ENCODE results near the gene PARP12. TPM values are rescaled to one million over a fixed set of nuclear protein-coding genes. Genes with fewer than 3 reads are reported as not detected.

Gene PARP12
- total and polyA plus RNA-seq, 12 donors: 6.7 to 48.3 (median 13.1) TPM

DNA sequence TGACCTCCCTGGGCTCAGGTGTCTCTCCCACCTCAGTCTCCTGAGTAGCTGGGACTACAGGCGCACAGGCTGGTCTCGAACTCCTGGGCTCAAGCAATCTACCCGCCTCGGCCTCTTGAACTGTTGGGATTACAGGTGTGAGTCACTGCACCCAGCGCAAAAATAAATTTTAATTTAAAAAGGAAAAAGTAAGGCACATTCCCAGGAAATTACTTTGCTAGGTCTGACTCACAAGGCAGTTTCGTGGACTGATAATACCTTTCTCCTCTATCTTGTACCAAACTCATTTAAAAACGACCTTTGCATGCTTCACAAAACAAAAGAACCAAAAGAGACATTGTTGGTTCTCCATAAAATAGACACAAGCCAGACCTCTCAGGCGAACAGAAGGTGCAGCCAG lies 29.7 kb downstream of the PARP12 start:
- Histone ChIP-seq H3K4me3 (no peak overlapping the region), H3K27me3 (no peaks in the 10 kb centered on the region), H3K36me3 (peaks cover 0 to 94% (median 12%) of the 10 kb centered on the region in 9 donors), H3K9me3 (no peaks in the 10 kb centered on the region), H3K4me1 (peaks cover 0 to 17% (median 4%) of the 10 kb centered on the region in 9 donors), H3K27ac (no peak overlapping the region)
- TF ChIP-seq, protein P1, sequence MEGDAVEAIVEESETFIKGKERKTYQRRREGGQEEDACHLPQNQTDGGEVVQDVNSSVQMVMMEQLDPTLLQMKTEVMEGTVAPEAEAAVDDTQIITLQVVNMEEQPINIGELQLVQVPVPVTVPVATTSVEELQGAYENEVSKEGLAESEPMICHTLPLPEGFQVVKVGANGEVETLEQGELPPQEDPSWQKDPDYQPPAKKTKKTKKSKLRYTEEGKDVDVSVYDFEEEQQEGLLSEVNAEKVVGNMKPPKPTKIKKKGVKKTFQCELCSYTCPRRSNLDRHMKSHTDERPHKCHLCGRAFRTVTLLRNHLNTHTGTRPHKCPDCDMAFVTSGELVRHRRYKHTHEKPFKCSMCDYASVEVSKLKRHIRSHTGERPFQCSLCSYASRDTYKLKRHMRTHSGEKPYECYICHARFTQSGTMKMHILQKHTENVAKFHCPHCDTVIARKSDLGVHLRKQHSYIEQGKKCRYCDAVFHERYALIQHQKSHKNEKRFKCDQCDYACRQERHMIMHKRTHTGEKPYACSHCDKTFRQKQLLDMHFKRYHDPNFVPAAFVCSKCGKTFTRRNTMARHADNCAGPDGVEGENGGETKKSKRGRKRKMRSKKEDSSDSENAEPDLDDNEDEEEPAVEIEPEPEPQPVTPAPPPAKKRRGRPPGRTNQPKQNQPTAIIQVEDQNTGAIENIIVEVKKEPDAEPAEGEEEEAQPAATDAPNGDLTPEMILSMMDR (IDR thresholded peaks at IDR 0.05): no peak
- ATAC-seq: no peak
- 93 to 95% methylated on average over 8 of the region's 8 CpGs for WGBS, 2 donors
- no peak for DNase-seq
- intact Hi-C loops (cut with DNase I): no loop called here

DNA sequence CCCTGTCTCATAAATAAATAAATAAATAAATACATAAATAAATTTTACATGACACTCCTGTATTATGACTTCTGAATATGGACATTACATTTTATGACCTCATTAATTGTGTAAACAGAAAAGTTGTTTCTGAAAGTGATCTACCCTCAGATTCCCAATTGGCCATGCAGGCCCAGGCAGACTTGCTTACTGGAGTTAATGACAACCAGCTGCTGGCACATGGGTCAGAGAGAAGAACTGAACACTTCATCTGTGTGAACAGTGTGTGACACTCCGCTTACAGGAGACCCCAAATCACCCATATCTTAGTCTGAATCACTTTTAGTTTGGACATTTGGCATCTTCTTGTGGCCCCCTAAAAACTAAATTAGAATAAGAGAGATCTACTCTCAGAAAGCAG lies 31.4 kb downstream of the PARP12 start:
- intact Hi-C loops (cut with DNase I): no loop called here
- H3K4me3 ChIP-seq: no peak overlapping the region
- no peak for DNase-seq
- H3K9me3 ChIP-seq: no peaks in the 10 kb centered on the region
- TF ChIP-seq, protein P1 (IDR thresholded peaks at IDR 0.05): no peak
- 94 to 100% methylated on average over 1 of the region's 1 CpG for WGBS, 2 donors
- H3K36me3 ChIP-seq: peaks cover 0 to 94% (median 14%) of the 10 kb centered on the region in 9 donors
- ATAC-seq: no peak
- no peak overlapping the region for H3K27ac ChIP-seq
- no peaks in the 10 kb centered on the region for H3K27me3 ChIP-seq
- H3K4me1 ChIP-seq: peaks cover 0 to 9% (median 3%) of the 10 kb centered on the region in 9 donors

DNA sequence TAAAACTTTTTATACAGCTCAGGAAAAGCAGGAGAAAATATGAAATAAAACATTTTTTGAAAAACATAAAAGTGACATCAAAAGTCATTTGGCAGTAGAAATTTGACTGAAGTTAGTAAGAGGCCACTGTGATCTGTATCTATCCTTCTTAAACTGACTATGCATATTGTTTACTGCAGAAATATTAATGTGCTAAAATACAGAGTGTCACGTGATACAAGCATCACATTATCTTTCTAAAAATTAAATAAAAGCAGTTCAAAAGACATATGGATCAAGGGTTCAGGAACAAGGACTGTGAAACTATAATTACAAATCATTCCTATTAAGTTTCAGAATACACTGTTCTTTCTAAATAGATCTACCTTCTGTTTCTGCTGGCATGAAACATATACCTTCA lies 33.7 kb downstream of the PARP12 start:
- no peak overlapping the region for H3K27ac ChIP-seq

DNA sequence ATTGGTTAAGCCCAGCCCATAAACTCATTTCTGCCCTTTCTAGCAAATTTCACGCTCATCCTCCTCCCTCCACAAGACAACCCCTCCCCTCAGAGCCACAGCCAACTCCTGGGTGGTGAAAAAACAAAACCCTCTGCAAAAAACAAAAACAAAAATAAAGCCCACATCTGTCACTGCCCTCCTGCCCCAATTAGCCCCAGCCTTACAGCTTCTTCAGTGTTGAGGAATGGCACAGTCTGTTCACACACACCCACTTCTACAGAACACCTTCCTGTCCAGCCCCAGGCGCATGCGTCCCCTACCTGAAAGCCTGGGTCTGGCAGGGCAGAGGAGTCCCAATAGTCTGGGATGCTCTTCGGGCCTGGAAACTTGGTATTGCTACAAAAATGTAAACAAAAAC lies 34.4 kb downstream of the PARP12 start:
- H3K9me3 ChIP-seq: no peaks in the 10 kb centered on the region
- peaks cover 0 to 97% (median 35%) of the 10 kb centered on the region in 9 donors for H3K36me3 ChIP-seq
- no peak overlapping the region for H3K27ac ChIP-seq
- WGBS, 2 donors: 98% methylated on average over 4 of the region's 4 CpGs
- no peaks in the 10 kb centered on the region for H3K4me1 ChIP-seq
- intact Hi-C loops (cut with DNase I): no loop called here
- H3K27me3 ChIP-seq: no peaks in the 10 kb centered on the region
- DNase-seq: no peak
- TF ChIP-seq, protein P1 (IDR thresholded peaks at IDR 0.05): no peak
- H3K4me3 ChIP-seq: no peak overlapping the region
- no peak for ATAC-seq

More for the DNA sequence above, 33.7 kb downstream of the PARP12 start:
- no peak for DNase-seq
- H3K4me1 ChIP-seq: no peaks in the 10 kb centered on the region
- no peak for ATAC-seq
- intact Hi-C loops (cut with DNase I): no loop called here
- H3K4me3 ChIP-seq: no peak overlapping the region
- TF ChIP-seq, protein P1 (IDR thresholded peaks at IDR 0.05): no peak
- H3K9me3 ChIP-seq: no peaks in the 10 kb centered on the region
- H3K36me3 ChIP-seq: peaks cover 0 to 97% (median 32%) of the 10 kb centered on the region in 9 donors
- no peaks in the 10 kb centered on the region for H3K27me3 ChIP-seq
- 88 to 91% methylated on average over 1 of the region's 1 CpG for WGBS, 2 donors

Data from heart right ventricle (tissue), 16 donors.